OCI-LY7 (cell line): Measurements from ENCODE around the gene LUM. TPM values are rescaled to one million over a fixed set of nuclear protein-coding genes. Genes with fewer than 3 reads are reported as not detected.

Experiments
- BruUV-seq: library from RNA; stranded (reverse); fragments of 400-500 nt; replicated peaks from 2 replicates; lab custom pipeline; 2021; lab: Mats Ljungman, UMichigan
- CTCF ChIA-PET: fragments of 300-600 bp; sonication (Branson Sonifier 250); formaldehyde crosslinking; loops from one replicate; lab custom pipeline; 2022; ENCODE audit warnings: antibody characterized with exemption; ENCODE audit not compliant: unreplicated experiment; lab: Charles Lee
- POLR2A ChIA-PET: fragments of 300-600 bp; sonication (Branson Sonifier 250); formaldehyde crosslinking; loops from one replicate; lab custom pipeline; 2022; ENCODE audit warnings: antibody characterized with exemption; lab: Charles Lee
- DNase-seq: peaks from one replicate; pipeline ENCODE4 v3.0.0-alpha.2; 2015; ENCODE audit warnings: low spot score
- H2AFZ ChIP-seq: fragments of 200-600 bp; sonication (generic), shearing (Covaris generic); 2 replicates; pipeline ENCODE4 v1.6.1; 2014; ENCODE audit warnings: mild to moderate bottlenecking, antibody characterized with exemption, low read length, moderate library complexity
- H3K27ac ChIP-seq: fragments of 200-600 bp; sonication (generic); 2 replicates; pipeline ENCODE4 v1.5.1; 2014; ENCODE audit warnings: mixed run types, low read depth, mild to moderate bottlenecking, moderate library complexity, low read length, inconsistent platforms; ENCODE audit not compliant: poor library complexity, severe bottlenecking
- H3K36me3 ChIP-seq: fragments of 200-600 bp; sonication (generic); 2 replicates; pipeline ENCODE4 v1.6.1; 2014; ENCODE audit warnings: mild to moderate bottlenecking, antibody characterized with exemption, low read length, moderate library complexity, mixed read lengths; ENCODE audit not compliant: insufficient read depth
- H3K4me1 ChIP-seq: fragments of 200-600 bp; sonication (generic); 2 replicates; pipeline ENCODE4 v1.5.1; 2014; ENCODE audit warnings: mild to moderate bottlenecking, low read length; ENCODE audit not compliant: insufficient read depth, poor library complexity, severe bottlenecking
- H3K4me2 ChIP-seq: fragments of 200-600 bp; sonication (generic); 2 replicates; pipeline ENCODE4 v1.6.1; 2014; ENCODE audit warnings: mild to moderate bottlenecking, low read length
- H3K4me3 ChIP-seq: fragments of 200-600 bp; sonication (generic); 2 replicates; pipeline ENCODE4 v1.5.1; 2014; ENCODE audit warnings: mild to moderate bottlenecking, low read depth, low read length; ENCODE audit not compliant: poor library complexity, severe bottlenecking
- H3K79me2 ChIP-seq: fragments of 200-600 bp; sonication (generic); 2 replicates; pipeline ENCODE4 v1.6.1; 2016; ENCODE audit warnings: low read depth, mild to moderate bottlenecking, low read length, moderate library complexity, mixed read lengths; ENCODE audit not compliant: insufficient read depth
- H3K9me2 ChIP-seq: fragments of 200-600 bp; sonication (generic); 2 replicates; pipeline ENCODE4 v1.6.1; 2016; ENCODE audit warnings: mild to moderate bottlenecking, low read length, mixed read lengths; ENCODE audit not compliant: insufficient read depth
- H3K9me3 ChIP-seq: fragments of 200-600 bp; sonication (generic); 2 replicates; pipeline ENCODE4 v1.6.1; 2014; ENCODE audit warnings: mild to moderate bottlenecking, mixed run types, low read length, mixed read lengths
- H4K20me1 ChIP-seq: fragments of 200-600 bp; sonication (generic); 2 replicates; pipeline ENCODE4 v1.6.1; 2014; ENCODE audit warnings: mild to moderate bottlenecking, antibody characterized with exemption, low read length, moderate library complexity, mixed read lengths; ENCODE audit not compliant: insufficient read depth
- EZH2phosphoT487 ChIP-seq: fragments of 200-600 bp; sonication (generic); IDR thresholded peaks from 2 replicates; pipeline ENCODE4 v1.6.1; 2018; ENCODE audit warnings: low read depth, borderline replicate concordance, mild to moderate bottlenecking, mixed run types, antibody characterized with exemption, low read length, moderate library complexity, mixed read lengths
- intact Hi-C: fragments of 100-400 bp; cut with micrococcal nuclease; formaldehyde crosslinking; loops from one replicate; pipeline ENCODE4 v1.10.0; 2022; ENCODE audit not compliant: unreplicated experiment
- total RNA-seq, 2 experiments: library from RNA; depleted of rRNA in 1 of 2; stranded (reverse); fragments of >200 nt in 1 of 2; shearing (Covaris generic) in 1 of 2; gene quantifications; 2 replicates each; pipeline ENCODE4 v1.2.3, GENCODE V29; 2014 to 2022
- TF ChIP-seq, protein P1 (sequence below): fragments of 200-600 bp; sonication (generic); conservative IDR thresholded peaks from 2 replicates; pipeline ENCODE4 v1.5.1; 2014; ENCODE audit warnings: mild to moderate bottlenecking, antibody characterized with exemption, low read length, moderate library complexity, mixed read lengths

The LUM gene
- total RNA-seq, 2 experiments from 2014 or later = not detected

GRCh38 chr12:91106283-91106682 is 5.0 kb downstream of the LUM start:
- TF ChIP-seq, protein P1, sequence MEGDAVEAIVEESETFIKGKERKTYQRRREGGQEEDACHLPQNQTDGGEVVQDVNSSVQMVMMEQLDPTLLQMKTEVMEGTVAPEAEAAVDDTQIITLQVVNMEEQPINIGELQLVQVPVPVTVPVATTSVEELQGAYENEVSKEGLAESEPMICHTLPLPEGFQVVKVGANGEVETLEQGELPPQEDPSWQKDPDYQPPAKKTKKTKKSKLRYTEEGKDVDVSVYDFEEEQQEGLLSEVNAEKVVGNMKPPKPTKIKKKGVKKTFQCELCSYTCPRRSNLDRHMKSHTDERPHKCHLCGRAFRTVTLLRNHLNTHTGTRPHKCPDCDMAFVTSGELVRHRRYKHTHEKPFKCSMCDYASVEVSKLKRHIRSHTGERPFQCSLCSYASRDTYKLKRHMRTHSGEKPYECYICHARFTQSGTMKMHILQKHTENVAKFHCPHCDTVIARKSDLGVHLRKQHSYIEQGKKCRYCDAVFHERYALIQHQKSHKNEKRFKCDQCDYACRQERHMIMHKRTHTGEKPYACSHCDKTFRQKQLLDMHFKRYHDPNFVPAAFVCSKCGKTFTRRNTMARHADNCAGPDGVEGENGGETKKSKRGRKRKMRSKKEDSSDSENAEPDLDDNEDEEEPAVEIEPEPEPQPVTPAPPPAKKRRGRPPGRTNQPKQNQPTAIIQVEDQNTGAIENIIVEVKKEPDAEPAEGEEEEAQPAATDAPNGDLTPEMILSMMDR = no peak
- TF ChIP-seq EZH2phosphoT487 = no peak
- Histone ChIP-seq H4K20me1 (no peaks in the 10 kb centered on the region), H3K4me3 (no peak overlapping the region), H3K4me1 (no peaks in the 10 kb centered on the region), H3K9me3 (no peaks in the 10 kb centered on the region), H2AFZ (no peak overlapping the region), H3K79me2 (no peaks in the 10 kb centered on the region), H3K9me2 (no peaks in the 10 kb centered on the region), H3K36me3 (no peaks in the 10 kb centered on the region), H3K27ac (no peak overlapping the region), H3K4me2 (no peak overlapping the region)
- no TSS peak for BruUV-seq
- no peak for DNase-seq
- intact Hi-C loops = loop anchor here (5.0 kb wide), 1 partner anchor 129 kb away; no protein-coding TSS in a partner anchor
- ChIA-PET CTCF (no interaction called here), POLR2A (interaction anchor here (0.6 kb wide), 1 partner anchor 447 kb away, joined by 4 read pairs; no protein-coding TSS in a partner anchor)

- no peaks in the 10 kb centered on the region for H3K36me3 ChIP-seq
- H3K9me3 ChIP-seq = no peaks in the 10 kb centered on the region
- H3K9me2 ChIP-seq = no peaks in the 10 kb centered on the region
- TF ChIP-seq, protein P1 = no peak
- no peak for TF ChIP-seq EZH2phosphoT487
- no TSS peak for BruUV-seq
- POLR2A ChIA-PET = interaction anchor here (0.6 kb wide), 1 partner anchor 447 kb away, joined by 4 read pairs; no protein-coding TSS in a partner anchor
- no peak overlapping the region for H2AFZ ChIP-seq
- no peak overlapping the region for H3K4me2 ChIP-seq
- no peak for DNase-seq
- H3K4me3 ChIP-seq = no peak overlapping the region
- no peaks in the 10 kb centered on the region for H3K4me1 ChIP-seq
- CTCF ChIA-PET = no interaction called here
- no peaks in the 10 kb centered on the region for H3K79me2 ChIP-seq
- no peak overlapping the region for H3K27ac ChIP-seq
- intact Hi-C loops = loop anchor here (5.0 kb wide), 1 partner anchor 129 kb away; no protein-coding TSS in a partner anchor
- H4K20me1 ChIP-seq = no peaks in the 10 kb centered on the region
Measured at GRCh38 chr12:91105807-91106206, 5.5 kb downstream of the LUM start.

DNA sequence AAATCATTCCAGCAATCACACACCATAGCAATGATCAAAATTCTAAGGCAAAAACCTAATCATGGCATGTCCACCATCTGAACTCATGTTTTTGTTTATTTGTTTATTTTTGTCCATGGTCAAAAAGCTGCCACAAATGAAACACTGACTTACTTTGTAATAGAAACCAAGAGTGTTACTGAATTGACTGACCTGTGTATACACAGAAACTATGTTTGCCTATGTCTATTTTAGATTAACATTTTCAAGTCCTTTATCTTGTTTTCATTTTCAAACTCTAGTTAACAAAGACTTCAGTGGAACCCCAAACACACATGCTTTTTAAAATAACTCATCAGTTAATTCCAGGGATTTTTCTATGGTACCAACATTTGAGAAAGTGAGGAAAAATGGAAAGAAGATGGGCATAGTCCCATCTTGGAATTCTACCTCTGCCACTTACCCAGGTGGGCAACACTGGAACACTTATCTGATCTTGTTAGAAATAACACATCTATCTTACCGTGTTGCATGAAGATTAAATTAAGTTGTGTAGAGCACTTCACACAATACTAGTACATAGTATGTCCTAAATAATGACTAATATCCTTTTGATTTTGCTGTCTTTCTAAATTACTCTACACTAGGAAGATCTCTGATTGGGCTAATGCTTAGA is 6.4 kb downstream of the LUM start:
- Histone ChIP-seq H3K27ac (no peak overlapping the region), H3K9me3 (no peaks in the 10 kb centered on the region), H3K36me3 (no peaks in the 10 kb centered on the region), H3K9me2 (no peaks in the 10 kb centered on the region), H3K79me2 (no peaks in the 10 kb centered on the region), H3K4me3 (no peak overlapping the region), H2AFZ (no peak overlapping the region), H4K20me1 (no peaks in the 10 kb centered on the region), H3K4me2 (no peak overlapping the region), H3K4me1 (no peaks in the 10 kb centered on the region)
- DNase-seq = no peak
- no TSS peak for BruUV-seq
- ChIA-PET POLR2A (no interaction called here), CTCF (no interaction called here)
- TF ChIP-seq EZH2phosphoT487 = no peak
- intact Hi-C loops = loop anchor here (5.0 kb wide), 1 partner anchor 128 kb away; no protein-coding TSS in a partner anchor
